GM10266 (cell line): ENCODE results near the gene MOBP.

Experiments
- DNase-seq: peaks from one replicate; pipeline ENCODE4 v3.0.0; 2012; ENCODE audit errors: extremely low spot score
- CTCF ChIP-seq: IDR thresholded peaks from 2 replicates; pipeline ENCODE4 v1.5.1; 2012; ENCODE audit warnings: mild to moderate bottlenecking, low read depth; ENCODE audit not compliant: control insufficient read depth, insufficient read depth; ENCODE audit errors: missing control alignments

Gene MOBP

GRCh38 chr3:39541917-39542329 lies 74.4 kb downstream of the MOBP start:
- TF ChIP-seq CTCF = peak; percentile 27
- DNase-seq = no peak

- no peak for DNase-seq
- TF ChIP-seq CTCF = no peak
Observed at GRCh38 chr3:39542588-39542988, 75.1 kb downstream of the MOBP start.

- no peak for DNase-seq
- no peak for TF ChIP-seq CTCF
Observed at GRCh38 chr3:39548282-39548681, 80.8 kb downstream of the MOBP start.

- no peak for TF ChIP-seq CTCF
Observed at GRCh38 chr3:39550354-39551051, 83.0 kb downstream of the MOBP start.

More at GRCh38 chr3:39550354-39551051, 83.0 kb downstream of the MOBP start:
- no peak for DNase-seq
